KMS-11 (cell line): ENCODE results near the gene PHF21B.

Experiments used
- H2AFZ ChIP-seq: fragments of 200-600 bp; sonication (generic); 2 replicates; pipeline ENCODE4 v1.6.1; 2016; ENCODE audit warnings: antibody characterized with exemption, mixed run types, low read depth
- H3K27ac ChIP-seq: fragments of 200-600 bp; sonication (generic); 2 replicates; pipeline ENCODE4 v1.6.1; 2016; ENCODE audit warnings: mild to moderate bottlenecking, mixed run types
- H3K27me3 ChIP-seq: fragments of 200-600 bp; sonication (generic); 2 replicates; pipeline ENCODE4 v1.6.1; 2017; ENCODE audit warnings: mild to moderate bottlenecking, low read depth, mixed run types, moderate library complexity; ENCODE audit not compliant: insufficient read depth
- H3K36me3 ChIP-seq: fragments of 200-600 bp; sonication (generic); 2 replicates; pipeline ENCODE4 v1.6.1; 2017; ENCODE audit warnings: mild to moderate bottlenecking, mixed run types; ENCODE audit not compliant: insufficient read depth
- H3K4me1 ChIP-seq: fragments of 200-600 bp; sonication (generic); 2 replicates; pipeline ENCODE4 v1.6.1; 2016; ENCODE audit warnings: mild to moderate bottlenecking, low read depth, mixed run types; ENCODE audit not compliant: poor library complexity, severe bottlenecking
- H3K4me2 ChIP-seq: fragments of 200-600 bp; sonication (generic); 2 replicates; pipeline ENCODE4 v1.7.0; 2016; ENCODE audit warnings: mild to moderate bottlenecking, mixed run types
- H3K4me3 ChIP-seq: fragments of 200-600 bp; sonication (generic); IDR thresholded peaks from 2 replicates; pipeline ENCODE4 v1.6.1; 2017; ENCODE audit warnings: low read depth, low read length, mixed read lengths; ENCODE audit not compliant: insufficient read depth
- H3K79me2 ChIP-seq: fragments of 200-600 bp; sonication (generic); 2 replicates; pipeline ENCODE4 v1.6.1; 2016; ENCODE audit warnings: low read depth, mixed run types; ENCODE audit not compliant: insufficient read depth
- H3K9ac ChIP-seq: fragments of 200-600 bp; sonication (generic); 2 replicates; pipeline ENCODE4 v1.6.1; 2016; ENCODE audit warnings: mild to moderate bottlenecking, mixed run types
- H4K20me1 ChIP-seq: fragments of 200-600 bp; sonication (generic); 2 replicates; pipeline ENCODE4 v1.6.1; 2016; ENCODE audit warnings: mild to moderate bottlenecking, mixed run types; ENCODE audit not compliant: insufficient read depth
- CTCF ChIP-seq: fragments of 200-600 bp; sonication (generic); conservative IDR thresholded peaks from 2 replicates; pipeline ENCODE4 v1.6.1; 2017; ENCODE audit warnings: low read depth, mild to moderate bottlenecking, antibody characterized with exemption, low read length, moderate library complexity, mixed read lengths

PHF21B gene

DNA sequence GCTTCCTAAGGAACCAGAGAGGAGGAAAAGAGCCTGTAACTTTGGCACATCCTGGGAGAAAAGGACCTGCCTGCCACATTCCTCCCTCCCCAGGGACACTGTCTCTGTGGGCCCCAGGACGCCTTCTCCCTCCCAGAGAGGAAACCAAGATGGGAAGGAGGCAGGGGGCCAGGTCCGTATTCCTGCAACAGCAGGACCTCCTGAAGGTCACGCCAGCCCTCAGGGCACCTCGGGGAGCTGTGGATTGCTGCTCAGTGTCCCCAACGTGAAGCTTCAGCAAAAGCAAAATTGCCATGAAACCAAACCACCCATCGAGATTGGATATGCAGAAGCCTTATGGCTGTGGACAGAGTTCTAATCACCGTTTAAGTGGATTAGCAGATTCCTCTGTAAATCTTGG, 170.7 kb downstream of the PHF21B start:
- H3K9ac ChIP-seq: no peak overlapping the region
- no peaks in the 10 kb centered on the region for H4K20me1 ChIP-seq
- no peaks in the 10 kb centered on the region for H3K79me2 ChIP-seq
- H3K36me3 ChIP-seq: no peaks in the 10 kb centered on the region
- no peaks in the 10 kb centered on the region for H3K4me1 ChIP-seq
- no peak overlapping the region for H2AFZ ChIP-seq
- H3K4me3 ChIP-seq: no peak overlapping the region
- TF ChIP-seq CTCF: no peak
- no peak overlapping the region for H3K4me2 ChIP-seq
- H3K27me3 ChIP-seq: no peaks in the 10 kb centered on the region
- H3K27ac ChIP-seq: no peak overlapping the region

DNA sequence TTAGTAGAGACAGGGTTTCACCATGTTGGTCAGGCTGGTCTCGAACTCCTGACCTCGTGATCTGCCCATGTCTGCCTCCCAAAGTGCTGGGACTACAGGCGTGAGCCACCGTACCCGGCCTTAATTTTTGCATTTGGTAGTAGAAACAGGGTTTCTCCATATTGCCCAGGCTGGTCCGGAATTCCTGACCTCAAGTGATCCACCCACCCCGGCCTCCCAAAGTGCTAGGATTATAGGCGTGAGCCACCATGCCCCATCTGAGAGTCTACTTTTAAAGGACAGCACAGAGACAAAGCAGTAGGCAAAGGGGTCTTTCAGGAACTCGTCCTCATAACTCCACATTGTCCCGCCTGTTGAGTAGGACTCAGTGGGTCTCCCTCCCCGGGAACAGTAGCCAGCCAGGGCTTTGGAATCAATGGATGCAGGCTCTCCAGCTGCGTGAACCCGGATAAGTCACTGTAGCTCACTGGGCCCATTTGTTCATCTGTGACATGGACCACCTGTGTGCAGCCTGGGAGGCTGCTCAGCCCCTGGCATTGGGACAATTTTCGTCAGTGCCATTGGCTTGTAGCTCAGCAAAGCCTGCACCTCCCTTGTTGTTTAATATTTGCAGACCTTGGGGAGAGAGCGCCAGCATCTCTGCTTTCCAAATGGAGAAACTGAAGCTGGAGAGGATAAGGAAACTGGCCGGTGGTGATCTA, 171.3 kb downstream of the PHF21B start:
- TF ChIP-seq CTCF: no peak
- no peak overlapping the region for H3K4me2 ChIP-seq
- no peak overlapping the region for H2AFZ ChIP-seq
- no peaks in the 10 kb centered on the region for H3K4me1 ChIP-seq
- no peak overlapping the region for H3K4me3 ChIP-seq
- no peaks in the 10 kb centered on the region for H4K20me1 ChIP-seq
- H3K27me3 ChIP-seq: no peaks in the 10 kb centered on the region
- H3K36me3 ChIP-seq: no peaks in the 10 kb centered on the region
- no peaks in the 10 kb centered on the region for H3K79me2 ChIP-seq
- H3K27ac ChIP-seq: no peak overlapping the region
- H3K9ac ChIP-seq: no peak overlapping the region

GRCh38 chr22:44837481-44837880, 172.3 kb downstream of the PHF21B start:
- Histone ChIP-seq H3K4me2 (no peak overlapping the region), H3K4me1 (no peaks in the 10 kb centered on the region)

GRCh38 chr22:44834065-44834464, 175.7 kb downstream of the PHF21B start:
- peaks cover 6% of the 10 kb centered on the region; the same call in 1 of the 2 replicates for H3K27me3 ChIP-seq
- no peak overlapping the region for H3K4me3 ChIP-seq
- H3K9ac ChIP-seq: no peak overlapping the region
- no peak for TF ChIP-seq CTCF
- H3K36me3 ChIP-seq: no peaks in the 10 kb centered on the region
- no peaks in the 10 kb centered on the region for H4K20me1 ChIP-seq
- H3K4me1 ChIP-seq: no peaks in the 10 kb centered on the region
- H3K79me2 ChIP-seq: no peaks in the 10 kb centered on the region
- H3K4me2 ChIP-seq: no peak overlapping the region
- H2AFZ ChIP-seq: no peak overlapping the region
- H3K27ac ChIP-seq: no peak overlapping the region

More at GRCh38 chr22:44837481-44837880, 172.3 kb downstream of the PHF21B start:
- no peak overlapping the region for H3K4me3 ChIP-seq
- no peaks in the 10 kb centered on the region for H4K20me1 ChIP-seq
- H3K27ac ChIP-seq: no peak overlapping the region
- no peaks in the 10 kb centered on the region for H3K36me3 ChIP-seq
- no peak for TF ChIP-seq CTCF
- H2AFZ ChIP-seq: no peak overlapping the region
- H3K27me3 ChIP-seq: no peaks in the 10 kb centered on the region
- H3K79me2 ChIP-seq: no peaks in the 10 kb centered on the region
- H3K9ac ChIP-seq: no peak overlapping the region
